Activated CD8-positive, alpha-beta memory T cell treated with anti-CD3 and anti-CD28 coated beads for 1 hour (primary cell): ENCODE results near the gene ATP6V0C.
A peak's percentile ranks its signal among the peaks of the same experiment; 100 is the strongest.

ENCODE experiments used
- DNase-seq, 2 donors: peaks; one replicate each; pipeline ENCODE4 v3.0.0-alpha.2; 2020; ENCODE audit warnings: low read depth in 1 of 2; ENCODE audit errors: extremely low read depth in 1 of 2

Gene ATP6V0C

GRCh38 chr16:2508722-2509400 lies 4.9 kb upstream of the ATP6V0C start:
- DNase-seq = no peak

- no peak for DNase-seq
Observed at GRCh38 chr16:2511128-2511800, 2.5 kb upstream of the ATP6V0C start.

- no peak for DNase-seq
Observed at GRCh38 chr16:2511996-2512734, 1.6 kb upstream of the ATP6V0C start.

- no peak for DNase-seq
Observed at GRCh38 chr16:2512735-2513404, 882 bp upstream of the ATP6V0C start.

GRCh38 chr16:2514333-2515179 lies 804 bp downstream of the ATP6V0C start:
- DNase-seq = no peak

GRCh38 chr16:2515180-2515851 lies 1.6 kb downstream of the ATP6V0C start:
- DNase-seq = no peak

GRCh38 chr16:2516391-2517240 lies 2.9 kb downstream of the ATP6V0C start:
- DNase-seq = no peak

GRCh38 chr16:2517954-2518605 lies 4.3 kb downstream of the ATP6V0C start:
- no peak for DNase-seq

- no peak for DNase-seq
Observed at GRCh38 chr16:2518823-2519710, 5.3 kb downstream of the ATP6V0C start.

- DNase-seq = no peak
Observed at GRCh38 chr16:2519711-2520080, 5.9 kb downstream of the ATP6V0C start.

GRCh38 chr16:2520097-2520783 lies 6.5 kb downstream of the ATP6V0C start, which contains the start of gene AMDHD2:
Gene AMDHD2, plus strand, starts transcription at chr16:2520371. Its CDS starts 88 bp downstream, at chr16:2520459.
- DNase-seq = peak; percentile 66 to 87

- no peak for DNase-seq
Observed at GRCh38 chr16:2520784-2521531, 7.2 kb downstream of the ATP6V0C start.

GRCh38 chr16:2523801-2524231 lies 10.1 kb downstream of the ATP6V0C start:
- DNase-seq = no peak

- DNase-seq = no peak
Observed at GRCh38 chr16:2524339-2524938, 10.7 kb downstream of the ATP6V0C start.

GRCh38 chr16:2526135-2526534 lies 12.4 kb downstream of the ATP6V0C start:
- DNase-seq = no peak
